T-helper 1 cell treated with Interleukin-12 subunit alpha and Interleukin-12 subunit beta and Interleukin-4 antibody, amounts not matched to agents 30 ng/mL and 1 ng/mL, for 36 hours (primary cell): ENCODE results near the gene STX10. TPM values are rescaled to one million over a fixed set of nuclear protein-coding genes. Genes with fewer than 3 reads are reported as not detected.

Experiments used
- intact Hi-C: fragments of 100-400 bp; cut with micrococcal nuclease; formaldehyde crosslinking; loops from one replicate; pipeline ENCODE4 v1.15.1; 2024
- total RNA-seq: library from RNA; stranded (reverse); gene quantifications from 2 replicates; pipeline ENCODE4 v1.2.3, GENCODE V29; 2022

STX10 gene
- total RNA-seq, 1 donor from 2014 or later, result 52.9 TPM

DNA sequence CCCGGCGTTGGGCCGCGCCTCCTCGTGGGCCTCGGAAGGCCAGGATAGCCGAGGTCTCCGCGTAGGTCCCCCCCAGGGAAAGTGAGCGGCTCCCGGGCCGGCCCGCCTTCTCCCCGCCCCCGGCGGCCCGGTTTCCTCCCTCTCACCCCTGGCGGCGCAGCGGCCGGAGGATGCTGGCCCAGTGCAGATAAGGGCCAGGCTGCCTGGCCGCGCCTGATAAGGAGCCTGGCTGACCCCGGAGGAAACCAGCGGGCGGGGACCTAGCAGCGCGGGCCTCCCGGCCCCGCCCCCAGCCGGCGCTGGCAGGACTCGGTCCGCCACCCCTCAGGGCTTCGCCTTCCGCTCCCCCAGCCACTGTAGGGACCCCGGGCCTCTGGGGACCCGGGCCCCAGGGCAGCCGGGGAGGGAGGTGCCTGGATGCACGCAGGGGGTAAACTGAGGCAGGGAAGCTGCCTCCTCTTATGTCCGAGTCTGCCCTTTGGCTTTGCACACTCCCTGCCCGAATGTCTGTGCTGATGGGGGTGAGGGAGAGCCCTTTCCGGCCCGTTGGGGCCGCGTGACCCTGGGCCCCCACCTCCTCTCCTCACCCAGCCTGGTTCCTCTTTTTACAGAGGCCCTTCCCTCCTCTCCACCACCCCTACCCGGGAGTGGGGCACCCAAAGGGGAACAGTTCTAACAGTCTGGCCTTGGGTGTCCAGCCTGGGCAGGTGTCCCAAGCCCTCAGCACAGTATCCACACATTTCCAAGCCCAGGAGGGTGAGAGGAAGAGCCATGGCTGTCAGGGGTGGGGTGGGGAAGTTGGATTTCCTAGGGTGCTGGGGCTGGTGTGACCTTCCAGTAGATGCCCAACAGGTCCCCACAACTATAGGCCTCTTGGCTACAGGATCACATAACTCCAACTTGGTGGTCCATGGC lies 47.3 kb downstream of the STX10 start, which contains the start of gene LYL1:
LYL1 (minus strand) TSS at position 193 of the 915 bp plus-strand sequence. CDS start 1,687 bp downstream, outside the sequence.
- intact Hi-C loops, result loop anchor here (5.0 kb wide), 1 partner anchor 211 kb away; the partner anchor contains the start of gene GCDH

DNA sequence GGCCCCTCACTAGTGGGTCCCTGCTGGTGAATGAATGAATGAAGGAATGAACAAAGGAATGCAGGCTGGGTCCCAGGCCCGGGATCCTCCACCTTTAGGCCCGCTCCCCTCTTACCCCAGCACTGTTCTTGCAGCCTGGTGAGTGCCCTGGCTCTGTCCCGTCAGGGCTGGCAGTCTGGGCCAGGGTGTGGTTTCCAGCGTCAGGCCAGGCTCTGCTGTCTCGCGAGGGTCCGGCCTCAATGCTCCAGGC lies 47.8 kb downstream of the STX10 start:
- intact Hi-C loops, result loop anchor here (5.0 kb wide), 1 partner anchor 210 kb away; the partner anchor contains the start of gene GCDH

DNA sequence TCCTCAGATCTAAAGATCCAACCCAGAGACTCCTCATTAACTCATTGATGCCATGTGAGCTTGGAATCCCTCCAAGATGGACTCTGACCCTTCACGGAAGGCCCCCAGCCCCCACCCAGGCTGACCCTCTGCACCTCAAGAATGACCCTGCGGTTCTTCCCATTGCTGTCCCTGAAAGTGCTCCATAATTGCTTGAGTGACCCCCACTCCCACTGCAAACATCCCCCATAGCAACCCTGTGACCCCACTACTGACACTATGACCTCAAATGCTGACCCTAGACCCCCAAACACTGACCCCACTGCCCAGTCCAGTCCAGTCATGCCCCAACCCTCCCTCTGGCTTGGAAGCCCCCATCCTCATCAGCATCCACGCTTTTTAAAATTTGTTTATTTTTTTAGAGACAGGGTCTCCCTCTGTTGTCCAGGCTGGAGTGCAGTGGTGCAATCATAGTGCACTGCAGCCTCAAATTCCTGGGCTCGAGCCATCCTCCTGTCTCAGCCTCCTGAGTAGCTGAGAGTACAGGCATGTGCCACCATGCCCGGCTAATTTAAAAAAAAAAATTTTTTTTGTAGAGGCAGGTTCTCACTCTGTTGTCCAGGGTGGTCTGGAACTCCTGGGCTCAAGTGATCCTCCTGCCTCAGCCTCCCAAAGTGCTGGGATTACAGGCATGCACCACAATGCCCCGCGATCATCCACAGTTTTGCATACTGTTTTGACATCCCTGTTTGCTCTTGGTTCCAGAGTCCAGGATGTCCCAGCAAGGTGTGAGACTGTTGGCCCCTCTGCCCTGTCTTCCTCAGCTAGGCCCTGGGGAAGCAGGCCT lies 48.4 kb downstream of the STX10 start:
- intact Hi-C loops, result loop anchor here (5.0 kb wide), 1 partner anchor 210 kb away; the partner anchor contains the start of gene GCDH

DNA sequence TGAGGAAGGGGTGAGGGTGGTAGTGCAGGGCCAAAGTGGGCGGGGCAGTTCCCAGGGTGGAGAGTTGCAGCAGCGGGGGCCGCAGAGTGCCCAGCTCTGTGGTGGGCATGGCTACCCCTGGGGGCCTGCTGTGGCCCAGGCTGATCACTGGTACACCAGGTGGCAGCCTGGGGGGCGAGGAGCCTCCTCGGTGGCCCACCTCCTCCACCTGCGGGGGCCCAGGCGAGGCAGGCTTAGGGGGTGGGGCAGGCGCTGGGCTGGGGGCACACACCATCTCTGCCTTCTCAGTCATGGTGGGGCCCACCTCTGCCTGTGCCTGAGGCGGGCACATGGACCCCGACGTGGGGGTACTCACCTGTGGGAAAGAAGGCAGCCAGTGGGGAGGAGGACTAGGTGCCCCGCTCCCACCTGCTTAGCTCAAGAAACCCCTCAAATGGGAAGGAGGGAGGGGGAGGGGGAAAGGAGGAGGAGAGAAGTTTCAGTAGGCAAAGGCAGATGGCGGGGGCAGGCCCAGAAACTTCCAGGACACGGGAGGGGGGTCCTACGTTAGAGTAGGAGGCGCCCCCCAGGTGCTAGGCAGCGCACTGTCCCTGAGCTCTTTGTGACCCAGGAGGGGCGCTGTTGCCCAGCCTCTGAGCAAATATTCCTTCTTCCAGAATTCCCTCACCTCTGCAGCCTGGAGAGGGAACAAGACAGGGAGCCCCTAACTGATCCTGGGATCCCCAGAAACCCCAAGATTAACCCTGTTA lies 49.2 kb downstream of the STX10 start:
- intact Hi-C loops, result loop anchor here (5.0 kb wide), 1 partner anchor 209 kb away; the partner anchor contains the start of gene GCDH

DNA sequence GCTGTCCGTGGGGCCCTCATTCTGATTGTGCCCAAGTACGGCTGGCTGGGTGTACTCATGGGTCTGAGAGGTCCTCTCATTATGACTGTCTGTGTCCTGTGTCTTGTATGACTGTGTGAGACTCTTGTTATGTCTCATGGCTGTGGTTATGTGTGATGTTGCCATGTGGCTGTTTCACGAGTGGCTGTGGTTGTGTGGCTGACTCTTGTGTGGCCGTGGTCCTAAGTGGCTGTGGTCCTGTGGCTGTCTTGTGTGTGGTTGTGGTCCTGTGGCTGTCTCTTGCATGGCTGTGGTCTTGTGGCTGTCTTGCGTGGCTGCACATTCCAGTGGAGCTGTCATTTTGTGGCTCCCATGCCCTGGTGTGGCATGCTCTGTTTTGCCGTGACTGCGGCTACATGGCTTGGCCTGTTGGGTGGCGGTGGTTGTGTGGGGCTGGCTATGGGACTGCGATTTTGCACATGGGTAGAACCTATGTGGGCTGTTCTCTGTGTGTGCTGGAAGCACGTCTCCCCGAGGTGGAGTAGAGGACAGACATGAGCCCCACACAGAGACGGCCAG lies 50.1 kb downstream of the STX10 start:
- intact Hi-C loops, result loop anchor here (5.0 kb wide), 1 partner anchor 208 kb away; the partner anchor contains the start of gene GCDH

DNA sequence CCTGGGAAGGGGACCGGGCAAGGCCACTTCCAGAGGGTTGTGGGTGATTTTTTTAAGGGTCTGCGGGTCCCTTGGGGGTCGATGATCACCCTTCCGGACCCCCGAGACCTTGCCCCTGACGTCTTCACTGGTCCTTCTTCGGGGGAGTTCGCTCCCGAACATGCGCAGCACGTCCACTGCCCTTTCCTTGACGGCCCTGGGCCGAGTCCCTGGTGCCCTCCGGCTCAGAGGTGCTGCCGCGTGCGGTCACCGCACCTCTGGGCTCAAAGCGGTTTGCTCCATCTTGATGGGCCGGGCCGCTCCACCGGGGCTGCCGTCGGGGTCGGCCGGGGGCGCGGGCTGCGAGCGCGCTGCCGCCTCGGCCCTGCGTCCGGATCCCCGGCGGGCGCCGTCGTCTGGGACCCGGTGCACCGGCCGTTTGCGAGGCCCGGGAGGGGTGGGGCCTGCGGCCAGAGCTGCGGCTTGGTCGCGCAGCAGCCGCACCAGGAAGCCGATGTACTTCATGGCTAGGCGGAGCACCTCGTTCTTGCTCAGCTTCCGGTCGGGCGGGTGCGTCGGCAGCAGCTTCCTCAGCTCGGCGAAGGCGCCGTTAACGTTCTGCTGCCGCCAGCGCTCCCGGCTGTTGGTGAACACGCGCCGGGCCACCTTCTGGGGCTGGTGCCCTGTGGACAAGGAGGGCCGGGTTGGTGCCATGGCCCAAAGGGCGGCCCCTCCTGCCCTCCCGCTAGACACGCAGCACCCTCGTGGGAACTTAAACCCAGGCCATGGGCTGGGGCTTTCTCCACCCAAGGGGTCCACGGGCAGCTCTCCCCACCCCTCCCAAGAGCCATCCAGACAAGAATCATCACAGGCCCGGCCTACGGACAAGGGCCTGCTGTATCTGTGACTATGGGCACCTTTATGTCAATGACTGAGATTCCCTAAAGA lies 50.8 kb downstream of the STX10 start:
- intact Hi-C loops, result loop anchor here (1.0 to 5.0 kb wide), 3 partner anchors 17 to 1677 kb away; partner anchors contain the start of genes MAST1 and TRMT1

DNA sequence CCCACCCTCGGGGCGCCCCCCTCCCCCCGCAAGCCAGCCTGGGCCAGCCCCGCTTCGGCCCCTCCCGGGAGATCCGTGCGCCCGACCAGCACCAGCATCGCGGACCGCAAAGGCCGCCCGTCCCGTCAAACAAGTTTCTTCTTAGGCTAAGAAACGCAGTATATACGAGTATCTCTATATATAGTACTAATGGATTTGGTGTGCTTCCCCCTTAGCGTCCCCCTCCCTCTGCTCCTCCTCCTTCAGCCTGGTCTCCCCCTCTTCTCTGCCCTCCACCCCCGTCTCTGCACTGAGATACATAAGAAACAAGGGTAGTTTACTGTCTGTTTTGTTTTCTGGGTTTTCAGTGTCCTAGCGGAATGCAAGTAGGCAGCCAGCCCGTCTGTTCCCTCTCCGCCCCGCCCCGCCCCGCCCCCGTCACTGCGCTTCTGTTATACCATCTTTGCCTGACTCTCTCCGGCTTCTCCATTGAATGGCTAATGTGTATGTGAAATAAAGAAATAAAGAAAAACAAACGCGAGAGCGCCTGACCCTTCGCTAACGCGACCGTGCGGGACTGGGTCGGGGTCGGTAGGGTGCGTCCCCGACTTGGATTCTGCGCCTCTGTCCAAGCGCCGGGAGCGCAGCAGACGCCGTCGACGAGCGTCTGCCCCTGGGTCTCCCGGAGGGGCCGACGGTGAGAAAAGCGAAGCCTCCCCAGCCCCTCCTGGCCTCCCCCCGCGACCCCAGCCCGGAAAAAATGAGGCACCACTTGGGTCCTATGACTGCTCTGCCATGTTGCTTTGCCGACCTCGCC lies 51.7 kb downstream of the STX10 start:
- intact Hi-C loops, result loop anchor here (1.0 to 5.0 kb wide), 3 partner anchors 18 to 1676 kb away; partner anchors contain the start of genes MAST1 and TRMT1

DNA sequence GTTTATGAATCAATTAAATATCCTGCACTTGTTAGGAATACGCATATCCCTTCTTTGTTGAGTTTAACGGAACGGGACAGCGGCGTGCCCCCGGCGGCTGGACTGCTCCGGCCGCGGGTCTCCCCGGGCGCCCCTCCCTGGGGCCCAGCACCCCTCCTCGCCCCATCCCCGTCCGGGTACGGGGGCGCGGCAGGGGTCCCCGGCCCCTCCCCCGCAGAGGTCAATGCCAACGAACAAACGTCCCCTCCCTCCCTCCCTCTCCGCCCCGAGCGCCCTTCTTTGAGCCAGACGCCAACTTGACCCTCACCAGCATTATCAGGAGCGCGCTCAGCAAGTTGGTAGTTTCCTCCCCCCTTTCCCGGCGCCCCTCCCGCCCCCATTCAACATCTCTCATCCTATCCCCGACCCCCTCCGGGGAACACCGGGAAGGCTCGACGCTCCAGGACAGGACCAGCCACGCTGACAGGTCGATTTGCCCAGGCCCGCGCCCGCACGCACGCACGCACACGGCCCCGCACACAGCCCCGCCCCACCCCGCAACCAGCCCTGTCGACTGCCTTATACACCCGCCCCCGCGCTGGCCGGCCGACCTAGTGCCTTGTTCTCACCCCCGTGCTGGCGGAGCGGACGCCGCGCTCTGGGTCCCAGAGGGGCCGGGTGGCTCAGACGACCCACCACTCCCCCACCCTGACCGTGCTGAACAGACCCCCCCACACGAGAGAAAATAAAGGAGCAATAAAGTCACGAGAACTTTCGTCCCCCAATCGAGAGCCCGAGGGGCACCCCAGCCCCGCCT lies 52.5 kb downstream of the STX10 start:
- intact Hi-C loops, result loop anchor here (2.0 to 5.0 kb wide), 3 partner anchors 85 to 1675 kb away; partner anchors contain the start of gene MAST1

DNA sequence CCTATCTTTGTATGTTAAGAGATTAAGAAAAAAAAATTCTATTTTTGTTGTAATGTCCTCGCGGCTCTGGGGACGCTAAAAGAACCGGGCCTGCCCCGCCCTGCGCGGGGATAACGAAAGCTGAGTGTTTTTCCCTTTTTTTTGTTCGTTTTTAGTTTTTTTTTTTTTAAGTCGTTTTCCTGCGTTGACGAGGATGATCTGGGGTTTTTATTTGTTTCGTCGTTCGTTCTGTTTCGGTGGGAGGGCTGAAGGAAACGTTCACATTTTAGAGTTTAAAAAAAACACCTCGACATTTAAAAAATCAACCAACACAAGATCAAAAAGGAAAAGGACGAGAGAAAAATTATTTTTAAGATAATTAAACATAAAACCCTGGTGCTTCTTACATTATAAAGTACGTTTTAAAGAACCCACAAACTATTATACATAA lies 53.1 kb downstream of the STX10 start:
- intact Hi-C loops, result loop anchor here (2.0 to 5.0 kb wide), 3 partner anchors 84 to 1675 kb away; partner anchors contain the start of gene MAST1

DNA sequence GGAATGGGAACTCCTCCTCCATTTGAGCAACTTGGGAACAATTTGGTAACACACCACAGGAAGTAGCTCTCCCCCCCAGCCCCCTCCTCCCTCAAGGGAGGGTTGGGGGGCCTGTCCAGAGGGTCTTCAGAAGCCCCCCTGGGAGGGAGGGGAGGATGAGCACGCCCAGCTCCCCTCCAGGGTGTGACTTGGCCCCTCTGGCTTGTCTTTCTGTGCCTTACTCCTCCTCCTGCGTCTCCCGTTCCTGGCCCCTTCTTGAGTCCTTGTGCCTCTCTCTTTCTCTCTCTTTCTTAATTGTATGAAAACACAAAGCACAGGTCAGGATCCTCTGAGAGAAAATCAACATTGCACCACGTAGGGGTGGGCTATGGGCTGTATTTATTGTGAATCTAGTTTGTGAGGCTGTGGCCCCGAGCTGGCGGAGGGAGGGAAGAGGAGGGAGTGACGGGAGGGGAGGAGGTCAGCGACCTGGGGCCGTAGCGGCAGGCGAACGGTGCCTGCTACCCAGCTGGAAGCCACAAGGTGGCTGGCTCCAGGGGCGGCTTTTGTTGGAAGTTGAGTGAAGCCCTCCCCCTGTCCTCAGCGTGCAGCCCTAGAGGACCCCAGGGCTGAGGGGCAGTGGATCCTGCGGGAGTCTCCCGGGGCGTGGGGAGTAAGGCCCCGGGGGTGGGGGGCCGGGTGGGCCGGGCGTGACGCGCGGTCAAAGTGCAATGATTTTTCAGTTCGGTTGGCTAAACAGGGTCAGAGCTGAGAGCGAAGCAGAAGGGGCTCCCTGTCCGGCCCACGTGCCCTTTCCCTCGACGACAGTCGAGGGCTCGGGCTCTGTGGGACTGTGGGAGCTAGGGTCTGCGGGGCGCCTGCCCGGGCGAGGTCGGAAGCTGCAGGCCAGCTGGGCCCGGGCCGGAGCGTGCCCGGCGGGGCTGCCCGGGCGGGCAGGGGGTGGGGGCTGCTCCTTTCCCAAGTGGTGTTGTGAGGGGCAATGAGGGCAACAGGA lies 53.9 kb downstream of the STX10 start:
- intact Hi-C loops, result loop anchor here (2.0 to 5.0 kb wide), 3 partner anchors 83 to 1674 kb away; partner anchors contain the start of gene MAST1

DNA sequence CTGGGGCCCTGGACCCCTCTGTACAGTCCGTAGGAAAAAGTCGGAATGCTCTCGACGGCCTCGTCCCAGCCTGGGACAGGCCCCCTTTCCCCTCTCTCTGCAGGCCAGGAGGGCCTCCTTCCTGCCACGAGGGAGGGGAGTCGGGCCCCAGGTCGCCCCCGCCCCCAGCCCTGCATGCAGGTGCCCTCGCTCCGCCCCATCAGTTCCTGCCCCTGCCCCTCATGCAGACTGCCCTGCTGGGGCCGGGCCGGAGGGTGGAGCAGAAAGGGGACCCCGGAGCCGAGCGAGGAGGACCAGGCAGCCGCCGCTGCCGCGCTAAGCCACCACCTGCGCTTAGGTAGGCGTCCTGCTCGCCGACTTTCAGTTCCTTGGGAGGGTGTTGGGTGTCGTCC lies 54.8 kb downstream of the STX10 start:
- intact Hi-C loops, result loop anchor here (5.0 kb wide), 2 partner anchors 258 to 1673 kb away; partner anchors contain the start of gene MAST1

DNA sequence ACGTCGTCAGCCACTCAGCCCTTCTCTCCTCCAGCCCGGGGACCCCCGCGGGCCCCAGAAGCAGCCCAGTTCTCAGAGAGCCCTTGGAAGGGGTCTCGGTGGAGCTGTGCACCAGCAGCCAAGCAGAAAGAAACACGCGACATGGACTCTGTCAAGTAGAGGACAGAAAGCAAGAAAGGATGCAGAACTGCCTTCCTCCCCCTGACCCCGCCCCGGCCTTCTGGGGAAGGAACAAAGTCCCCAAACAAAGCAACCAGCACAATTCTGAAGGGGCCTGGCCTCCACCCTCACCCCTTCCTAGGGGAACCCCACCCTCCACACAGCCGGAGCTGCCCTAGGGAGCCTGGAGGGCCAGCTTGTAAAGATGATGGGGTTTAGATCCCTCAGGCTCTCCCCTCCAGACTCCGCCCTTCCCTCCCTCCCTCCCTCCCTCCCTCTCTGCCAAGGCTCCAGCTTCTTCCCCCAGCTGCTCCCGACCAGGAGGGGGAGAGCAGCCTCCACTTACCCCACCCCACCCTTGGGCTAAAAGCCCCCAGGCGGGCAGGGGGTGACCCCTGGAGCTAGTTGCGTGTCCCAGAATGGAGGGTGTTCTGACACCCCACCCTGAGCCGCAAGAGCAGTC lies 55.3 kb downstream of the STX10 start:
- intact Hi-C loops, result loop anchor here (1.0 to 5.0 kb wide), 5 partner anchors 63 to 1673 kb away; partner anchors contain the start of gene MAST1

DNA sequence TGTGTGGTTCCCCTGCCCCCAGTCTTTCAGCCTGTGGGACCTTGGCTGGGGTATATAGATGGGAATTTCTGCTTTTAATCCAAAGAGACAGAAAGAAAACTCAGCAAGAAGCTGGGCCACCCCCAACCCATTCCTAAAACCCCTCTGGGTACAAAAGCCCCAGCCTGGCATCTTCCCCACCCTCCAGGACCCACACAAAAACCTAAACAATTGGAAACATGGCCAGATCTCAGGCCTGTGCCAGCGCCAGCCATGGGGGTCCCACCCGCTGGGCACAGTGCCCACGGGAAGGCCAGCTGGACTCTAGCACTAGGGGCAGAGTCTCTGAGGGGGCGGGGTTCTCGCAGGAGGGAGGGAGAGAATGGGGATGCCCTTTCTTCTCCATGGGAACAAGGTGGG lies 56.1 kb downstream of the STX10 start:
- intact Hi-C loops, result loop anchor here (1.0 to 5.0 kb wide), 3 partner anchors 62 to 116 kb away; no protein-coding TSS in a partner anchor
